SH-SY5Y (cell line): ENCODE measurements around the gene SMIM45.

Source experiments
- GATA2 ChIP-seq: IDR thresholded peaks from 2 replicates; pipeline ENCODE4 v1.6.1; 2011; ENCODE audit warnings: mild to moderate bottlenecking, low read depth, low read length
- GATA3 ChIP-seq: IDR thresholded peaks from 2 replicates; pipeline ENCODE4 v1.6.1; 2011; ENCODE audit warnings: low read depth, mild to moderate bottlenecking, low read length, moderate library complexity

- TF ChIP-seq GATA2 (no peak), GATA3 (no peak)
Observed at GRCh38 chr22:41989246-41989645, 37.3 kb downstream of the SMIM45 start.
